Measurements from ENCODE around the gene RIC3.

RIC3 gene, protein sequence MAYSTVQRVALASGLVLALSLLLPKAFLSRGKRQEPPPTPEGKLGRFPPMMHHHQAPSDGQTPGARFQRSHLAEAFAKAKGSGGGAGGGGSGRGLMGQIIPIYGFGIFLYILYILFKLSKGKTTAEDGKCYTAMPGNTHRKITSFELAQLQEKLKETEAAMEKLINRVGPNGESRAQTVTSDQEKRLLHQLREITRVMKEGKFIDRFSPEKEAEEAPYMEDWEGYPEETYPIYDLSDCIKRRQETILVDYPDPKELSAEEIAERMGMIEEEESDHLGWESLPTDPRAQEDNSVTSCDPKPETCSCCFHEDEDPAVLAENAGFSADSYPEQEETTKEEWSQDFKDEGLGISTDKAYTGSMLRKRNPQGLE

DNA sequence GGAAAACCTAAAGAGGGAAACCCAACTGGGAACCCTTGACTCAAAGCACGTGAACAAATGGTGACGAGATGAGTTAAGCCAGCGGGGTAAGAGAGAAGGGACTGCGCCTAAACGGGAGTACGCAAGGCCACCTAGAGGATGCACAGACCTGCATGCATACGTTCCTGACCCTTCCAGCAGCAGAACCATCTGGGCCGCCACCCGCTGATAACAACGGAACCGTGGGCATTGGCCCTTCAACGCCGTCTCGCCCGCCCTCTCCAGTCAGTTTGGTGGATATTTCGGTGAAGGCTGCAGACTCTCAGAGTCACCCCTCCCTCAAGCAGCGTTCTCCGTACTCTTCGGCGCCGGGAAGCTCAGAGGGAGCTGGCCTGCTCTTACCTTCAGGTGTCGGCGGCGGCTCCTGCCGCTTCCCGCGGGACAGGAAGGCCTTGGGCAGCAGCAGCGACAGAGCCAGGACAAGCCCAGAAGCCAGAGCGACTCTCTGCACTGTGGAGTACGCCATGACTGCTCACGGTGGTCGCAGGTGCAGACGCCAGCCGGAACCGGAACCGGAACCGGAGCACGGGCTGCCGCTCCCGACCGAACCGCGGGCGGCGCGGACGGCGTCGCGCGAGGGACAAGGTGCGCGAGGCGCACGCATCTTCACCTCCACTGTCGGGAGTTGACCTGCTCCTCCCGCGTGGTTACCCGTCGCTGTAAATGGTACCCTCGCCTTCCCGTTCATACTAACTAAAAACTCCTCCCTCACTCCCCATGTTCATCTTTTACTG, at the start of gene RIC3:
Gene RIC3 (minus strand): TSS at position 541 of the 773 bp plus-strand sequence. CDS start 36 bp downstream, at position 505.
- peak; percentile 39 to 90 (median 76) for DNase-seq
- intact Hi-C loops (cut with DNase I), result no loop called here

- intact Hi-C loops (cut with DNase I), result no loop called here
- no peak for DNase-seq
These were observed 49.6 kb upstream of the RIC3 start for GRCh38 chr11:8218409-8218808.

DNA sequence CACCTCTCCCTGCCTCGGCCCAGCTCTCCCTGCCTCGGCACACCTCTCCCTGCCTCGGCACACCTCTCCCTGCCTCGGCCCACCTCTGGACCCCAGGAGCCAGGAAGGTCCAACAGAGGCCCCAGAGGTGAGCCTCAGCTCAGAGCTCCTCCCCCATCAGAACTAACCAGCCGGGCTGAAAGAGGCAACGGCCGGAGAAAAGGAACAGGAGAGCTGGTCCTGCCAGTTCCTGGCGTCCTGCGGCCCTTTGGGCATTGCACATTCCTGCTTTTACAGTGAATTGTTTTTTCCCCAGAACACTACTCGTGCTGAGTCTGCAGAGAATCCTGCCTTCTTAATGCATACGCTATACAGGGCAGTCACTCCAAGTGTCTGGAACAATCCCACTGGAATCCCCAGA, 49.1 kb upstream of the RIC3 start:
- no peak for DNase-seq
- intact Hi-C loops (cut with DNase I), result no loop called here

DNA sequence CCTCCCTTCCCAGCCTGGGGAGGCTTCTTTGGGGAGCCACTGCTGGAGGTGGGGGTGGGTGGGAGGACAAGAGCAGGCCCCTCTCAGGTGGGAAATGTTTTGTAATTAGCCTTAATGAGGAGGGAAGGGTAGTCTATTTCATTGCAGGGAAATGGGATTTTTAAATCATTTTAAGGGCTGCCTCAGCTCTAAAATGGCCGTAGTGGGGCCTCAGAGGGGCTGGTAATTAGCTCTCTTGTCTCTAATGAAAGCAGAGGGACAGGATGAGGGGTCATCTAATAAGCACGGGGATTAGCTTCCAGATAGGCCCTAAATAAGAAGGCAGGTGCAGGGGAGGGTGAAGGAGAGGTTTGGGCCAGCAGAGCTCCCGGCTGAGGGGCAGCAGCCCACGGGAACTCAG, 48.3 kb upstream of the RIC3 start:
- intact Hi-C loops (cut with DNase I), result no loop called here
- DNase-seq, result no peak

DNA sequence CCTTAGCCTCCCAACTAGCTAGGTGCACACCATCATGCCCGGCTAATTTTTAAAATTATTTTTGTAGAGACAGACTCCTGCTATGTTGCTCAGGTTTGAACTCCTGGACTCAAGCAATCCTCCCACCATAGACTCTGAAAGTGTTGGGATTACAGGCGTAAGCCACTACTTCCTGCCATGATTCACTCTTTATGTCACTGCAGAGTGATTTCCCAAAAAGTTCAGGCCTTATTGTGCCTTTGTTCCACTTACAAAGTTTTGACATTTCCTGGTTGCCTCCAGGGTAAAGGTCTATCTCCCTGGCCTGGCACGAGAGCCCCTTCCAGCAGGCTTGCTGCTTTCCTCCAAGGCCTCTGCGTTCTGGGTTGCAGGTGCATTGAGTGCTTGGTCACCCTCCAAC, 44.6 kb upstream of the RIC3 start:
- intact Hi-C loops (cut with DNase I), result no loop called here
- DNase-seq, result no peak

DNA sequence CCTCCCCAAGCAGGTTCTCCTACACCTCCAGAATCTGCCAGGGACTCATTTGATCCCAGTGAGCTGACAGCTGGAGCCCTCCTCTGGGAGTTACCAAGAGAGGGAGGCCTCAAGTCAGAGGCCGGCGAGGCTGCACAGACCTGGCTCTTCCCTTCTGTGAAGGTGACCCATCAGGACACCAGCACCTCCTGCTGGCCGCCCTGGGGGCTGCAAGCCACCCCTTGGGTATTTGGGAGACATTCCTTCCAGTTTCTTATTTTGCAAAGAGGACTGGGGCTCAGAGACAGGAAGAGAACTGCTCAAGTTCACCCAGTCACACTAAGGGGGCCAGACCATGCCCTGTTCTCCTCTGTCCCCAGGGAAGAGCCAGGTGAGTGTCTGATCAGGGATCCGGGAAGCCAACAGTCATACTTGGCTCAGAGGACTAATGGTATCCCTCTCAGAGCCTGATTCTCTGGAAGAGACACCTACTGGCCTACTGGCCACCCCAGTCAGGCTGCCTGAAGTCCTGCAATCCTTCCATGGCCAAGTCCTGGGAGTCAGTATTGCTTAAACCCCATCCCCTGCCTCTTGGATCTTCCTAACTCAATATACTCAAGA, 40.5 kb upstream of the RIC3 start:
- intact Hi-C loops (cut with DNase I), result no loop called here
- DNase-seq, result peak in 22 of 42 donors; percentile 21 to 74 (median 50)

DNA sequence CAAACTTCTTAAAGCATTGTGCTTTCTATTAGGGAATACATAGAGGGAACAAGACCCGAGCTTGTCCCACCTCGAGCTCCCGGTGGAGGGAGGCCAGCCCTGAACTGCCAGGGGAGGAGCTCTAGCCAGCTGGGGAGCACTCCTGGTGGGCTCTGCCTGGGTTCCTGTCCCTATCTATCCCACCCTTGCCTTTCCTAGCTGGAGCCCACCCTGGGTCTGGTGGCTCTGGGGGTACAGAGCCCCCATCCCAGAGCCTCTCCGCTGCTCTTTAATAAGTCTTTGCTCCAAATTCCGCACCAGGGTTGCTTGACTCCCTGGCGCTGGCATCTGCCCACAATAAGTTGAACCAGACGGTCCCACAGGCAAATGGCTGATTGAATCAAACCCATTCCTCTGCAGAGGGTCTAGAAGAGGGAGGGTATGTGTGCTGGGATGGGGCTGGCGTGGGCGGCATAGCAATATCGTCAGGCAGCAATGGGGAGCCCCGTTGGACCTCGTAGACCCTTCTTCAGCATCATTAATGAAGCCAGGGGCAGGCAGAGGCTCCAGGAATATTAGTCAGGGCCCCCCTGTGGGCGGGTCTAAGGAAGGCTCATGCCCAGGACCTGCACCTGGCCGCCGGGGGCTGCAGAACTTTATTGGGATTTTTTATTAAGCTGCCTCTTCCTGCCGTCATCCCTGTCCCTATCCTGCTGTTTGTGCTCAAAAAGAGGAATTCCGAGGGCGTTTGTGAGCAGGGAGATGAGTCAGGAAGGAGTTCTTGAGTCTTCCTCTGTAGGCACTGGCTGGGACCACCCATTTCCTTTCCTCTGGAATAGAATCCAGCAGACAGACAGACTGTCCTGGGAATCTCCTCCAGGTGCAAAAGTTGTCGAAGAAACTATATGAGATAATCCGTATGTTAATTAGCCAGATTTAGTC, 38.5 kb upstream of the RIC3 start:
- DNase-seq, result peak in 13 of 42 donors; percentile 10 to 58 (median 33)
- intact Hi-C loops (cut with DNase I), result no loop called here

GRCh38 chr11:8206251-8207079, 37.6 kb upstream of the RIC3 start:
- DNase-seq, result peak; percentile 59 to 88 (median 79)
- intact Hi-C loops (cut with DNase I), result no loop called here

GRCh38 chr11:8205566-8205965, 36.7 kb upstream of the RIC3 start:
- intact Hi-C loops (cut with DNase I), result no loop called here
- DNase-seq, result peak in 1 of 42 donors; percentile 12

DNA sequence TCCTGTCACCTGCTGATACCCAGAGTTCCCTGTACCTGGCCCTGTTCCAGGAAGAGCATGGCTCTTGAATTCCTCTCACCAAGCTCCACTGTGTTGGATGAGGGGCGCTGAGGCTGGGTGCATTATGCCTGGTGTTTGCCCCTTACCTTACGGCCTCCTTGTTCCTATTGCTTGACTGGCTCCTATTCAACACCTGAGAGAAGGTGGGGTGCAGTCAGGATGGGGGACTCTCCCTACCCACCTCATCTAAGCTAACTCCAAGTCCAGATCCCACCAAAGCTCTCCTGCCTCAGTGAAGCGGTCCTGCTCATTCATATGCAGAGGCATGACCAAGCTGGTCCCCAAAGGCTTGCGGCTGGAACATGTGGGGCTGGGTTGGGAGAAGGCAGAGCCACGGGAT, 35.8 kb upstream of the RIC3 start:
- DNase-seq, result peak in 2 of 42 donors; percentile 6 to 11
- intact Hi-C loops (cut with DNase I), result no loop called here

- no peak for DNase-seq
- intact Hi-C loops (cut with DNase I), result no loop called here
These were observed 35.2 kb upstream of the RIC3 start for GRCh38 chr11:8204025-8204424.

DNA sequence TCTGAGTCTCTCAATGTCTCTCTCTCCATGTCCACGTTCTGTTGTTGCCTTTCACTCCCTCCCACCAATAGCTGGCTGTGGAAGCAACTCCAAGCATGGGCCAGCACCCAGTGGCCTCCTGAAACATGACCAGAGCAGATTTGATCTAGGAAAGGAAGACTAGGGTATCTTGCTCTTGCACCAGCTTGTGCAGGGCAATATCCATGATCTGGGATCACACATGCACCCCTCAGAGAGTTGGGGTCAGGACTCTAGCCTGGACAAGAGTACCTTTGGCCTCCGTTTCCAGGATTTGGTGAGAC, 34.5 kb upstream of the RIC3 start:
- intact Hi-C loops (cut with DNase I), result no loop called here
- no peak for DNase-seq

GRCh38 chr11:8202516-8203413, 33.9 kb upstream of the RIC3 start:
- intact Hi-C loops (cut with DNase I), result no loop called here
- peak in 1 of 42 donors; percentile 49 for DNase-seq

DNA sequence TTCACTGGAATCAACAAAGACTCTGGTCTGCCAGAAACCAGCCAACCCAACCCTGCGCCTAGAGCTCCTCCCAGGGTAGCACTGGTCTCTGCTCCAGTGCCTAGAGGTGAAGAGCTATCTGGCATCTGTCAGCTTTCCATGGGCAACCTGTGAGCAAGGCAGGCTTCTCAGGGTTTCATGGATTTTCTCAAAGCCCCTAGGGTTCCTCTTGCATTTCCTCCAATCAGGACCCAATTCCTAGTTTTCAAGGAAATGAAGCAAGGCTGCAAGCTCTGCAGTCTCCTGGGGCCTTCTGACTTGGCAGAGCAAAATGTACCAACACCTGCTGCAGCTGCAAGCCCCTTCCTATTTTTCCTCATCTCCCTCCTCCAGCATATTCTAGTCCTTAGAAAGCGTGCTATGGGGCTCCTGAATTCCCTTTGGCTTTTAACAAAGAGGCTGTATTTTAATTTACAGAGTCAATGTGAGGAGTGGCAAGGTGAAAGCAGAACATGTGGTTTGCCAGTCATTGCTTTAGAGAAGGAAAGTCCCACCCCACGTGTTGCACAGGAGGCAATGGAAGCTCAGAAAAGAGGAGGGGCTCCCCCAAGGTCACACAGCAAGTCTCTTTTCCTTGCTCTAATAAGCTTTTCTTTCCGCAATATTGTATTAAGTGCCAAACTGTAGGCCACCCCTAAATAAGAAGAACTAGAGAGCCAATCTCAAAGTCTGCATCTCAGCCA, 33.0 kb upstream of the RIC3 start:
- peak in 1 of 42 donors; percentile 30 for DNase-seq
- intact Hi-C loops (cut with DNase I), result no loop called here

- intact Hi-C loops (cut with DNase I), result no loop called here
These were observed 30.9 kb upstream of the RIC3 start for GRCh38 chr11:8199676-8200075.

DNA sequence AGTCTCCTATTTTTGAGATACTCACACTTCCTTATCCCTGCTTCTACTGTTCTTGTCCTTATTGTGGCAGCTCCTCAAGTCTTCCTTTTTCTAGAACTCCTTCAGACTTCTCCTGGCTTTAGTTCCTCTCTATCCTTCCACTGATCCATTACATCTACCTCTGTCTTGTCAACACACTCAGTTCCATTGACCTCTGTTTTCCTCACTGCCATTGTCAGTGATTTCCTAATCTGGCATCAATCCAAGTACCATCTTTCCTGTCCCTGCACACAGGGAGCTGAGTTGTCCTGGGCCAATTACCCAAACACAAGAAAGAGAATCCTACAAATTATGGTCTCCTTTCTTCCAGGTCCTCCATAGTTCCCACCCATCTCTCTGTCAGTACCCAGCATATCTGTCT, 27.9 kb upstream of the RIC3 start:
- DNase-seq, result no peak
- intact Hi-C loops (cut with DNase I), result no loop called here

More at GRCh38 chr11:8199676-8200075, 30.9 kb upstream of the RIC3 start:
- no peak for DNase-seq

GRCh38 chr11:8194956-8195355, 26.1 kb upstream of the RIC3 start:
- no peak for DNase-seq
- intact Hi-C loops (cut with DNase I), result no loop called here

All from head of caudate nucleus (tissue), 42 donors.